GM12878 (cell line): ENCODE data around the gene PCDHGA1. TPM values are rescaled to one million over a fixed set of nuclear protein-coding genes. Genes with fewer than 3 reads are reported as not detected.
"Not testable (repeated sequence)": the region's sequence is repeated elsewhere in the genome, so short reads cannot be mapped to it uniquely, and the experiment has no call there.

Source experiments
- ATAC-seq: fragments of 200-7000 bp; cut with Tn5 transposase; 3 replicates; pipeline ENCODE4 v1.9.1; 2020; ENCODE audit warnings: mild to moderate bottlenecking, moderate library complexity
- BruUV-seq: library from RNA; stranded (reverse); fragments of 400-500 nt; replicated peaks from 2 replicates; lab custom pipeline; 2021; lab: Mats Ljungman, UMichigan
- CTCF ChIA-PET: fragments of 300-600 bp; sonication (Branson Sonifier 250); formaldehyde crosslinking; extraction: SDS; loops from one replicate; lab custom pipeline; 2021; ENCODE audit warnings: inconsistent platforms; lab: Yijun Ruan, JAX
- POLR2A ChIA-PET: fragments of 350-600 bp; formaldehyde crosslinking; extraction: SDS; loops from one replicate; lab custom pipeline; 2021; ENCODE audit warnings: inconsistent platforms; lab: Charles Lee
- RAD21 ChIA-PET: fragments of 300-600 bp; sonication (Branson Sonifier 250); formaldehyde crosslinking; loops from one replicate; lab custom pipeline; 2023; ENCODE audit warnings: antibody characterized with exemption; ENCODE audit not compliant: unreplicated experiment; lab: Charles Lee
- SMC1A ChIA-PET: fragments of 300-600 bp; sonication (Branson Sonifier 250); formaldehyde crosslinking; loops from one replicate; lab custom pipeline; 2023; ENCODE audit not compliant: unreplicated experiment, uncharacterized antibody; lab: Charles Lee
- DNase-seq: peaks from one replicate; pipeline ENCODE4 v3.0.0-alpha.2; 2011; ENCODE audit warnings: low read depth, low spot score
- FAIRE-seq: peaks from 3 replicates; lab custom pipeline; 2011; peaks lifted over from hg19 to GRCh38; lab: Jason Lieb, UNC
- H2AFZ ChIP-seq: 2 replicates; pipeline ENCODE4 v1.6.0; 2011; ENCODE audit warnings: low read depth, low read length, control low read depth; ENCODE audit not compliant: control insufficient read depth
- H3K27ac ChIP-seq: 2 replicates; pipeline ENCODE4 v1.5.1; 2011; ENCODE audit warnings: control low read depth; ENCODE audit not compliant: control insufficient read depth, insufficient read depth
- H3K27me3 ChIP-seq, 2 experiments: replicated peaks in 1 of 2; 2 replicates each; pipeline versions ENCODE4 v1.6.0 to v1.6.1; 2011; ENCODE audit warnings: low read length in 1 of 2; ENCODE audit not compliant: control insufficient read depth in 2 of 2, insufficient read depth in 2 of 2
- H3K36me3 ChIP-seq, 2 experiments: 2 replicates each; pipeline ENCODE4 v1.5.1; 2011; ENCODE audit warnings: low read length in 1 of 2; ENCODE audit not compliant: control insufficient read depth in 2 of 2, insufficient read depth in 2 of 2
- H3K4me1 ChIP-seq: 2 replicates; pipeline ENCODE4 v1.6.1; 2011; ENCODE audit warnings: mild to moderate bottlenecking, low read length, moderate library complexity, mixed read lengths; ENCODE audit not compliant: control insufficient read depth, insufficient read depth
- H3K4me2 ChIP-seq: 2 replicates; pipeline ENCODE4 v1.6.0; 2011; ENCODE audit warnings: control low read depth; ENCODE audit not compliant: control insufficient read depth, insufficient read depth
- H3K4me3 ChIP-seq: fragments of 200-600 bp; sonication (generic); 2 replicates; pipeline ENCODE4 v1.5.1; 2016
- H3K79me2 ChIP-seq: 2 replicates; pipeline ENCODE4 v1.6.0; 2011; ENCODE audit warnings: low read length; ENCODE audit not compliant: control insufficient read depth, insufficient read depth
- H3K9ac ChIP-seq: 2 replicates; pipeline ENCODE4 v1.8.0; 2011; ENCODE audit warnings: low read length, control low read depth, mixed read lengths; ENCODE audit not compliant: control insufficient read depth, insufficient read depth
- H3K9me3 ChIP-seq: replicated peaks from 3 replicates; pipeline ENCODE4 v1.5.1; 2011; ENCODE audit warnings: mild to moderate bottlenecking, low read length; ENCODE audit not compliant: control insufficient read depth, insufficient read depth
- H4K20me1 ChIP-seq: 2 replicates; pipeline ENCODE4 v1.6.0; 2011; ENCODE audit not compliant: control insufficient read depth, insufficient read depth
- BHLHE40 ChIP-seq, 2 experiments: fragments of 450-650 bp in 1 of 2; IDR thresholded peaks; 2 replicates each; pipeline ENCODE4 v1.6.1; 2011 to 2017; ENCODE audit warnings: low read depth in 2 of 2, borderline replicate concordance in 1 of 2, improper control_type of control experiment in 1 of 2, low read length in 1 of 2, mild to moderate bottlenecking in 1 of 2
- CREB1 ChIP-seq: IDR thresholded peaks from 2 replicates; pipeline ENCODE4 v1.6.1; 2012; ENCODE audit warnings: low read depth, mild to moderate bottlenecking, inconsistent platforms
- EED ChIP-seq: sonication (generic); IDR thresholded peaks from 2 replicates; pipeline ENCODE4 v1.6.1; 2016; ENCODE audit warnings: antibody characterized with exemption, low read depth
- IKZF2 ChIP-seq, 2 experiments: fragments of 450-650 bp; IDR thresholded peaks; 2 replicates each; pipeline ENCODE4 v1.6.1; 2017; ENCODE audit warnings: mild to moderate bottlenecking in 2 of 2, moderate library complexity in 2 of 2
- NRF1 ChIP-seq: conservative IDR thresholded peaks from 2 replicates; pipeline ENCODE4 v1.6.1; 2011; ENCODE audit warnings: mild to moderate bottlenecking, low read depth, low read length, improper control_type of control experiment
- RAD21 ChIP-seq: IDR thresholded peaks from 2 replicates; pipeline ENCODE4 v1.6.1; 2011; ENCODE audit warnings: mild to moderate bottlenecking, low read depth, low read length, moderate library complexity; ENCODE audit not compliant: insufficient read depth
- RUNX3 ChIP-seq: IDR thresholded peaks from 2 replicates; pipeline ENCODE4 v1.6.1; 2012; ENCODE audit warnings: low read length, inconsistent platforms
- SMARCA5 ChIP-seq: fragments of 450-650 bp; IDR thresholded peaks from 2 replicates; pipeline ENCODE4 v1.6.1; 2017; ENCODE audit warnings: mild to moderate bottlenecking
- SMC3 ChIP-seq: IDR thresholded peaks from 2 replicates; pipeline ENCODE4 v1.6.1; 2011; ENCODE audit warnings: low read length, improper control_type of control experiment, borderline replicate concordance
- YY1 ChIP-seq: IDR thresholded peaks from 2 replicates; pipeline ENCODE4 v1.6.1; 2011; ENCODE audit warnings: low read depth, mild to moderate bottlenecking, low read length
- ZNF384 ChIP-seq: IDR thresholded peaks from 2 replicates; pipeline ENCODE4 v1.6.1; 2012; ENCODE audit warnings: low read depth, mild to moderate bottlenecking, low read length, improper control_type of control experiment, borderline replicate concordance
- WGBS: methylation state at CpG from one replicate; pipeline ENCODE4 v1.1.6; 2016; ENCODE audit warnings: low lambda C conversion rate; ENCODE audit not compliant: insufficient replicate concordance, insufficient coverage; ENCODE audit errors: missing lambda C conversion rate; 5-methylcytosine and 5-hydroxymethylcytosine counted together
- in situ Hi-C: fragments of 300-500 bp; cut with MboI; formaldehyde crosslinking; loops from 9 replicates; pipeline ENCODE4 v1.14.3; 2018; ENCODE audit warnings: mixed read lengths
- intact Hi-C: fragments of 100-400 bp; cut with micrococcal nuclease; formaldehyde crosslinking; loops from one replicate; pipeline ENCODE4 v1.14.2; 2022; ENCODE audit not compliant: unreplicated experiment
- polyA plus RNA-seq, 11 experiments: library from polyadenylated mRNA; depleted of rRNA in 4 of 11; unstranded in 6 of 11; stranded (reverse) in 5 of 11; fragments of >200 nt; fragmentation: Nextera tagmentation in 4 of 11; fragmentation: Illumina TruSeq in 1 of 11; extraction: Ambion mirVana in 4 of 11; extraction: Trizol in 1 of 11; gene quantifications; 1 replicate in 1 of 11; 2 replicates in 10 of 11; pipeline versions ENCODE4 v1.2.1 to v1.2.3, GENCODE V29; 2011 to 2016; ENCODE audit warnings: inconsistent platforms in 2 of 11, missing spikeins in 2 of 11, low read depth in 1 of 11
- total RNA-seq, 4 experiments: library from RNA; depleted of rRNA in 3 of 4; stranded (reverse); fragments of >200 nt in 3 of 4; fragmentation: Illumina TruSeq in 1 of 4; extraction: Trizol in 1 of 4; gene quantifications; 2 replicates each; pipeline versions ENCODE4 v1.2.1 to v1.2.3, GENCODE V29; 2013 to 2021
- TF ChIP-seq, protein P1 (sequence below), 3 experiments: IDR thresholded peaks in 2 of 3; conservative IDR thresholded peaks in 1 of 3; 2 replicates each; pipeline ENCODE4 v1.5.1; 2011; ENCODE audit warnings: low read depth in 3 of 3, low read length in 3 of 3, mild to moderate bottlenecking in 3 of 3, control low read depth in 2 of 3, moderate library complexity in 2 of 3, inconsistent platforms in 1 of 3, mixed read lengths in 1 of 3; ENCODE audit not compliant: control insufficient read depth in 2 of 3, insufficient read depth in 1 of 3; ENCODE audit errors: extremely low read depth in 1 of 3

The PCDHGA1 gene
- total and polyA plus RNA-seq, 10 of the 15 experiments (the other 5 are each of a cell fraction or from before 2014, with no cell fraction given): 0.02 to 0.51 (median 0.19) TPM; not detected in 3

DNA sequence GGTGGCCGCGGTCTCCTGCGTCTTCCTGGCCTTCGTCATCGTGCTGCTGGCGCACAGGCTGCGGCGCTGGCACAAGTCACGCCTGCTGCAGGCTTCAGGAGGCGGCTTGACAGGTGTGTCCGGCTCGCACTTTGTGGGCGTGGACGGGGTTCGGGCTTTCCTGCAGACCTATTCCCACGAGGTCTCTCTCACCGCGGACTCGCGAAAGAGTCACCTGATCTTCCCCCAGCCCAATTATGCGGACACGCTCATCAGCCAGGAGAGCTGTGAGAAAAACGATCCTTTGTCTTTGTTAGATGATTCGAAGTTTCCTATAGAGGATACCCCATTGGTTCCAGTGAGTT is 84.9 kb downstream of the PCDHGA1 start:
- H3K4me1 ChIP-seq, H3K27me3 ChIP-seq, BruUV-seq, H4K20me1 ChIP-seq, DNase-seq, H3K36me3 ChIP-seq, ATAC-seq, FAIRE-seq, H2AFZ ChIP-seq, H3K79me2 ChIP-seq, intact Hi-C loops, H3K4me3 ChIP-seq, POLR2A ChIA-PET, H3K4me2 ChIP-seq, H3K27ac ChIP-seq, H3K9ac ChIP-seq: not testable (repeated sequence)
- in situ Hi-C loops: loop anchor here (5.0 kb wide), 1 partner anchor 147 kb away; no protein-coding TSS in a partner anchor
- peaks cover 10% of the 10 kb centered on the region; the same call in 1 of the 3 replicates for H3K9me3 ChIP-seq
- ChIA-PET SMC1A (interaction anchor here (3.2 to 7.4 kb wide), 2 partner anchors 143 to 149 kb away, joined by 24 to 67 read pairs; no protein-coding TSS in a partner anchor), RAD21 (interaction anchor here (3.1 to 3.3 kb wide), 2 partner anchors 149 kb away, joined by 28 to 42 read pairs; no protein-coding TSS in a partner anchor), CTCF (interaction anchor here (1.0 to 10.9 kb wide), 5 partner anchors 95 to 148 kb away, joined by 6 to 245 read pairs (median 41); no protein-coding TSS in a partner anchor)
- 85% methylated on average over 19 of the region's 24 CpGs for WGBS
- peak in 1 of 2 experiments; percentile 49; a peak in 2 of 4 replicates for TF ChIP-seq BHLHE40 (IDR thresholded peaks at IDR 0.05; ENCODE audit: borderline replicate concordance in 1 of 2, low read depth in 2 of 2, low read length in 1 of 2)

DNA sequence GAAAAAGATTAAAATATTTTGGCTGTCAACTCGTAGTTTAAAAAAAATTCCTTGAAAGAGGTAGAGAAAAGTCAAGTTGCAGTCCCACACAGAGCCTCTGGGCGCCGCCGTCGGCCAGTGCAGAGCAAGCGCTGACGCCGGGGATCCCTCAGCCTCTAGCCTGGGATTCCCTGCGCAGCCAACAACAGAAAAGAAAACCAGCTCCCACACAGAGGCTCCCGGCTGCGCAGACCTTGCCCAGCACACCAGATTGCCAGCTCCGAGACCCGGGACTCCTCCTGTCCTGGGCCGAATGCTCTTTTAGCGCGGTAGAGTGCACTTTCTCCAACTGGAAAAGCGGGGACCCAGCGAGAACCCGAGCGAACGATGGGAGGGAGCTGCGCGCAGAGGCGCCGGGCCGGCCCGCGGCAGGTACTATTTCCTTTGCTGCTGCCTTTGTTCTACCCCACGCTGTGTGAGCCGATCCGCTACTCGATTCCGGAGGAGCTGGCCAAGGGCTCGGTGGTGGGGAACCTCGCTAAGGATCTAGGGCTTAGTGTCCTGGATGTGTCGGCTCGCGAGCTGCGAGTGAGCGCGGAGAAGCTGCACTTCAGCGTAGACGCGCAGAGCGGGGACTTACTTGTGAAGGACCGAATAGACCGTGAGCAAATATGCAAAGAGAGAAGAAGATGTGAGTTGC is 87.3 kb downstream of the PCDHGA1 start, which contains the start of gene PCDHGB7:
Gene PCDHGB7, plus strand, starts transcription at position 184 of the 679 bp plus-strand sequence. Its CDS starts 183 bp downstream, at position 367.
- ChIA-PET CTCF (interaction anchor here (0.6 to 10.9 kb wide), 21 partner anchors 13 to 161 kb away, joined by 3 to 245 read pairs (median 7); partner anchors contain the start of genes PCDHGA12, PCDHGB3, PCDHGC3 and TAF7), RAD21 (interaction anchor here (0.6 to 3.1 kb wide), 11 partner anchors 58 to 177 kb away, joined by 3 to 28 read pairs (median 4); partner anchors contain the start of gene PCDHGC3), POLR2A (interaction anchor here (2.3 kb wide), 1 partner anchor 146 kb away, joined by 8 read pairs; no protein-coding TSS in a partner anchor), SMC1A (interaction anchor here (0.8 to 7.4 kb wide), 12 partner anchors 11 to 150 kb away, joined by 3 to 67 read pairs (median 4); partner anchors contain the start of gene PCDHGA12)
- intact Hi-C loops (loop anchor here (1.0 kb wide), 2 partner anchors 141 to 147 kb away; no protein-coding TSS in a partner anchor), in situ Hi-C loops (loop anchor here (5.0 kb wide), 1 partner anchor 145 kb away; no protein-coding TSS in a partner anchor)
- not testable (repeated sequence) for BruUV-seq, H3K9ac ChIP-seq, H3K9me3 ChIP-seq, H4K20me1 ChIP-seq, H3K36me3 ChIP-seq, DNase-seq, H3K27ac ChIP-seq, H3K27me3 ChIP-seq, H3K4me1 ChIP-seq, H3K79me2 ChIP-seq
- Histone ChIP-seq H3K4me3 (peak within 1 kb of the TSS; percentile 59), H3K4me2 (peak within 1 kb of the TSS; percentile 22; the same call in 1 of the 2 replicates), H2AFZ (peak within 1 kb of the TSS; percentile 70)
- peak; percentile 54 for FAIRE-seq
- TF ChIP-seq IKZF2 (IDR thresholded peaks at IDR 0.05) (peak in 1 of 2 experiments; percentile 42; a peak in 1 of 4 replicates), YY1 (0 out of 2 replicates have a peak, but pooled peaks have one; percentile 42), SMARCA5 (peak; percentile 43; the same call in 1 of the 2 replicates), NRF1 (0 out of 2 replicates have a peak, but pooled peaks have one; percentile 19), ZNF384 (0 out of 2 replicates have a peak, but pooled peaks have one; percentile 55), CREB1 (0 out of 2 replicates have a peak, but pooled peaks have one; percentile 32), EED (0 out of 2 replicates have a peak, but pooled peaks have one; percentile 26), SMC3 (peak; percentile 64), RUNX3 (peak; percentile 25; the same call in 1 of the 2 replicates), RAD21 (peak; percentile 70)
- TF ChIP-seq, protein P1, sequence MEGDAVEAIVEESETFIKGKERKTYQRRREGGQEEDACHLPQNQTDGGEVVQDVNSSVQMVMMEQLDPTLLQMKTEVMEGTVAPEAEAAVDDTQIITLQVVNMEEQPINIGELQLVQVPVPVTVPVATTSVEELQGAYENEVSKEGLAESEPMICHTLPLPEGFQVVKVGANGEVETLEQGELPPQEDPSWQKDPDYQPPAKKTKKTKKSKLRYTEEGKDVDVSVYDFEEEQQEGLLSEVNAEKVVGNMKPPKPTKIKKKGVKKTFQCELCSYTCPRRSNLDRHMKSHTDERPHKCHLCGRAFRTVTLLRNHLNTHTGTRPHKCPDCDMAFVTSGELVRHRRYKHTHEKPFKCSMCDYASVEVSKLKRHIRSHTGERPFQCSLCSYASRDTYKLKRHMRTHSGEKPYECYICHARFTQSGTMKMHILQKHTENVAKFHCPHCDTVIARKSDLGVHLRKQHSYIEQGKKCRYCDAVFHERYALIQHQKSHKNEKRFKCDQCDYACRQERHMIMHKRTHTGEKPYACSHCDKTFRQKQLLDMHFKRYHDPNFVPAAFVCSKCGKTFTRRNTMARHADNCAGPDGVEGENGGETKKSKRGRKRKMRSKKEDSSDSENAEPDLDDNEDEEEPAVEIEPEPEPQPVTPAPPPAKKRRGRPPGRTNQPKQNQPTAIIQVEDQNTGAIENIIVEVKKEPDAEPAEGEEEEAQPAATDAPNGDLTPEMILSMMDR (IDR thresholded peaks at IDR 0.05 in 2 of 3, conservative IDR thresholded peaks at IDR 0.05 in 1 of 3; ENCODE audit: control insufficient read depth in 2 of 3, extremely low read depth in 1 of 3, insufficient read depth in 1 of 3, low read depth in 3 of 3, low read length in 3 of 3): peak; percentile 68 to 90 (median 89)
- 41% methylated on average over 47 of the region's 47 CpGs for WGBS
- peak; percentile 86 for ATAC-seq
